ENCODE measurements around the gene ARMH4. TPM values are rescaled to one million over a fixed set of nuclear protein-coding genes. Genes with fewer than 3 reads are reported as not detected.

ARMH4 gene
- polyA plus RNA-seq, 3 donors = 0.07 TPM; not detected in 2

GRCh38 chr14:58200846-58201245 lies 48.8 kb upstream of the ARMH4 start:
- DNase-seq = peak in 1 of 3 donors; percentile 2
- no peaks in the 10 kb centered on the region for H4K20me1 ChIP-seq (ENCODE audit: insufficient read depth, low read length)
- Mint-ChIP-seq H3K27ac (peak overlapping the region; percentile 95 to 99 (median 98)), H3K9me3 (peaks cover 0 to 2% (median 0%) of the 10 kb centered on the region in 7 donors), H3K4me3 (peak overlapping the region; percentile 97 to 98), H3K4me1 (peaks cover 26% of the 10 kb centered on the region), H3K36me3 (peaks cover 15 to 36% of the 10 kb centered on the region in 2 donors), H3K27me3 (ENCODE audit: low read depth in 3 of 3) (peaks cover 0 to 4% (median 1%) of the 10 kb centered on the region in 3 donors)
- peak overlapping the region; percentile 85 to 86 for H3K27ac ChIP-seq (ENCODE audit: low read depth in 1 of 2, low read length in 2 of 2)
- H3K4me2 ChIP-seq (replicated peaks; ENCODE audit: extremely low read depth, low read length, poor library complexity, severe bottlenecking) = peak overlapping the region; percentile 84
- H3K9me3 ChIP-seq (replicated peaks in 1 of 2; ENCODE audit: control insufficient read depth in 1 of 2, insufficient read depth in 1 of 2, low read length in 2 of 2) = no peaks in the 10 kb centered on the region
- peaks cover 34% of the 10 kb centered on the region for H3K79me2 ChIP-seq (ENCODE audit: insufficient read depth, low read length)
- peak overlapping the region; percentile 69 to 89 (median 87) for H3K4me3 ChIP-seq (replicated peaks in 1 of 3; ENCODE audit: low read depth in 2 of 3, low read length in 3 of 3)
- WGBS (ENCODE audit: insufficient coverage) = no CpG with 5 or more reads among the region's 2 CpGs
- H3K4me1 ChIP-seq (ENCODE audit: control insufficient read depth in 1 of 2, insufficient read depth in 2 of 2, low read length in 2 of 2) = peaks cover 15 to 20% of the 10 kb centered on the region in 2 donors
- peaks cover 5 to 27% of the 10 kb centered on the region in 2 donors for H3K36me3 ChIP-seq (replicated peaks in 1 of 2; ENCODE audit: control insufficient read depth in 1 of 2, insufficient read depth in 2 of 2, low read length in 2 of 2)
- intact Hi-C loops (cut with micrococcal nuclease) = loop anchor here in 1 of 2 donors (5.0 kb wide), 1 partner anchor 36 kb away; no protein-coding TSS in a partner anchor
- peak overlapping the region; percentile 92 for H3K9ac ChIP-seq (ENCODE audit: insufficient read depth, low read length, poor library complexity, severe bottlenecking)
- H3K27me3 ChIP-seq (ENCODE audit: control insufficient read depth in 2 of 2, insufficient read depth in 2 of 2, low read length in 2 of 2) = no peaks in the 10 kb centered on the region
- no peak for TF ChIP-seq CTCF (IDR thresholded peaks at IDR 0.05)
- peak overlapping the region; percentile 83 for H2AFZ ChIP-seq (ENCODE audit: insufficient read depth, low read depth, low read length, poor library complexity, severe bottlenecking)

- Histone ChIP-seq H3K27ac (ENCODE audit: low read depth in 1 of 2, low read length in 2 of 2) (peak overlapping the region; percentile 85 to 86), H3K9ac (ENCODE audit: insufficient read depth, low read length, poor library complexity, severe bottlenecking) (peak overlapping the region; percentile 92), H3K27me3 (ENCODE audit: control insufficient read depth in 2 of 2, insufficient read depth in 2 of 2, low read length in 2 of 2) (no peaks in the 10 kb centered on the region), H3K79me2 (ENCODE audit: insufficient read depth, low read length) (peaks cover 33% of the 10 kb centered on the region), H3K4me1 (ENCODE audit: control insufficient read depth in 1 of 2, insufficient read depth in 2 of 2, low read length in 2 of 2) (peaks cover 15 to 20% of the 10 kb centered on the region in 2 donors), H3K4me2 (replicated peaks; ENCODE audit: extremely low read depth, low read length, poor library complexity, severe bottlenecking) (peak overlapping the region; percentile 84), H4K20me1 (ENCODE audit: insufficient read depth, low read length) (no peaks in the 10 kb centered on the region), H2AFZ (ENCODE audit: insufficient read depth, low read depth, low read length, poor library complexity, severe bottlenecking) (peak overlapping the region; percentile 83), H3K4me3 (replicated peaks in 1 of 3; ENCODE audit: low read depth in 2 of 3, low read length in 3 of 3) (peak overlapping the region; percentile 69 to 89 (median 87)), H3K9me3 (replicated peaks in 1 of 2; ENCODE audit: control insufficient read depth in 1 of 2, insufficient read depth in 1 of 2, low read length in 2 of 2) (no peaks in the 10 kb centered on the region), H3K36me3 (replicated peaks in 1 of 2; ENCODE audit: control insufficient read depth in 1 of 2, insufficient read depth in 2 of 2, low read length in 2 of 2) (peaks cover 5 to 23% of the 10 kb centered on the region in 2 donors)
- no peak for TF ChIP-seq CTCF (IDR thresholded peaks at IDR 0.05)
- 0% methylated on average over 2 of the region's 11 CpGs for WGBS (ENCODE audit: insufficient coverage)
- peaks cover 15 to 35% of the 10 kb centered on the region in 2 donors for H3K36me3 Mint-ChIP-seq
- H3K4me3 Mint-ChIP-seq = peak overlapping the region; percentile 97 to 98
- intact Hi-C loops (cut with micrococcal nuclease) = loop anchor here in 1 of 2 donors (5.0 kb wide), 1 partner anchor 37 kb away; no protein-coding TSS in a partner anchor
- no peak for DNase-seq
- H3K27ac Mint-ChIP-seq = peak overlapping the region; percentile 95 to 99 (median 98)
- H3K27me3 Mint-ChIP-seq (ENCODE audit: low read depth in 3 of 3) = peaks cover 3 to 6% (median 3%) of the 10 kb centered on the region in 3 donors
- H3K9me3 Mint-ChIP-seq = peaks cover 0 to 2% (median 0%) of the 10 kb centered on the region in 7 donors
- peaks cover 26% of the 10 kb centered on the region for H3K4me1 Mint-ChIP-seq
These were observed 48.4 kb upstream of the ARMH4 start for GRCh38 chr14:58200480-58200841.

Measured in CD14-positive monocyte (primary cell).